ENCODE measurements around the gene GPR146.

GPR146 gene

DNA sequence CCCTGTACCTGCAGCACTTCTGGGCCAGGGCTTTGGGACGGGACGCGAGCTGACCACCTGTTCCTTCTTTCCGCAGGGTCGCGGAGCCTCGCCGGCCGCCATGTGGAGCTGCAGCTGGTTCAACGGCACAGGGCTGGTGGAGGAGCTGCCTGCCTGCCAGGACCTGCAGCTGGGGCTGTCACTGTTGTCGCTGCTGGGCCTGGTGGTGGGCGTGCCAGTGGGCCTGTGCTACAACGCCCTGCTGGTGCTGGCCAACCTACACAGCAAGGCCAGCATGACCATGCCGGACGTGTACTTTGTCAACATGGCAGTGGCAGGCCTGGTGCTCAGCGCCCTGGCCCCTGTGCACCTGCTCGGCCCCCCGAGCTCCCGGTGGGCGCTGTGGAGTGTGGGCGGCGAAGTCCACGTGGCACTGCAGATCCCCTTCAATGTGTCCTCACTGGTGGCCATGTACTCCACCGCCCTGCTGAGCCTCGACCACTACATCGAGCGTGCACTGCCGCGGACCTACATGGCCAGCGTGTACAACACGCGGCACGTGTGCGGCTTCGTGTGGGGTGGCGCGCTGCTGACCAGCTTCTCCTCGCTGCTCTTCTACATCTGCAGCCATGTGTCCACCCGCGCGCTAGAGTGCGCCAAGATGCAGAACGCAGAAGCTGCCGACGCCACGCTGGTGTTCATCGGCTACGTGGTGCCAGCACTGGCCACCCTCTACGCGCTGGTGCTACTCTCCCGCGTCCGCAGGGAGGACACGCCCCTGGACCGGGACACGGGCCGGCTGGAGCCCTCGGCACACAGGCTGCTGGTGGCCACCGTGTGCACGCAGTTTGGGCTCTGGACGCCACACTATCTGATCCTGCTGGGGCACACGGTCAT is 13.3 kb downstream of the GPR146 start:
- no peak for DNase-seq (ENCODE audit: low spot score)
- TF ChIP-seq, protein P1, sequence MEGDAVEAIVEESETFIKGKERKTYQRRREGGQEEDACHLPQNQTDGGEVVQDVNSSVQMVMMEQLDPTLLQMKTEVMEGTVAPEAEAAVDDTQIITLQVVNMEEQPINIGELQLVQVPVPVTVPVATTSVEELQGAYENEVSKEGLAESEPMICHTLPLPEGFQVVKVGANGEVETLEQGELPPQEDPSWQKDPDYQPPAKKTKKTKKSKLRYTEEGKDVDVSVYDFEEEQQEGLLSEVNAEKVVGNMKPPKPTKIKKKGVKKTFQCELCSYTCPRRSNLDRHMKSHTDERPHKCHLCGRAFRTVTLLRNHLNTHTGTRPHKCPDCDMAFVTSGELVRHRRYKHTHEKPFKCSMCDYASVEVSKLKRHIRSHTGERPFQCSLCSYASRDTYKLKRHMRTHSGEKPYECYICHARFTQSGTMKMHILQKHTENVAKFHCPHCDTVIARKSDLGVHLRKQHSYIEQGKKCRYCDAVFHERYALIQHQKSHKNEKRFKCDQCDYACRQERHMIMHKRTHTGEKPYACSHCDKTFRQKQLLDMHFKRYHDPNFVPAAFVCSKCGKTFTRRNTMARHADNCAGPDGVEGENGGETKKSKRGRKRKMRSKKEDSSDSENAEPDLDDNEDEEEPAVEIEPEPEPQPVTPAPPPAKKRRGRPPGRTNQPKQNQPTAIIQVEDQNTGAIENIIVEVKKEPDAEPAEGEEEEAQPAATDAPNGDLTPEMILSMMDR (IDR thresholded peaks at IDR 0.05; ENCODE audit: extremely low read depth, insufficient read depth, missing control alignments), result no peak
- in situ Hi-C loops (cut with MboI; ENCODE audit: low pct_unique_long_range_greater_than_20kb, low sequenced_read_pairs, unreplicated experiment), result no loop called here

DNA sequence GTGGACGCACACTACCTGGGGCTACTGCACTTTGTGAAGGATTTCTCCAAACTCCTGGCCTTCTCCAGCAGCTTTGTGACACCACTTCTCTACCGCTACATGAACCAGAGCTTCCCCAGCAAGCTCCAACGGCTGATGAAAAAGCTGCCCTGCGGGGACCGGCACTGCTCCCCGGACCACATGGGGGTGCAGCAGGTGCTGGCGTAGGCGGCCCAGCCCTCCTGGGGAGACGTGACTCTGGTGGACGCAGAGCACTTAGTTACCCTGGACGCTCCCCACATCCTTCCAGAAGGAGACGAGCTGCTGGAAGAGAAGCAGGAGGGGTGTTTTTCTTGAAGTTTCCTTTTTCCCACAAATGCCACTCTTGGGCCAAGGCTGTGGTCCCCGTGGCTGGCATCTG is 14.0 kb downstream of the GPR146 start:
- no peak for DNase-seq (ENCODE audit: low spot score)
- in situ Hi-C loops (cut with MboI; ENCODE audit: low pct_unique_long_range_greater_than_20kb, low sequenced_read_pairs, unreplicated experiment), result no loop called here
- TF ChIP-seq, protein P1 (IDR thresholded peaks at IDR 0.05; ENCODE audit: extremely low read depth, insufficient read depth, missing control alignments), result no peak

DNA sequence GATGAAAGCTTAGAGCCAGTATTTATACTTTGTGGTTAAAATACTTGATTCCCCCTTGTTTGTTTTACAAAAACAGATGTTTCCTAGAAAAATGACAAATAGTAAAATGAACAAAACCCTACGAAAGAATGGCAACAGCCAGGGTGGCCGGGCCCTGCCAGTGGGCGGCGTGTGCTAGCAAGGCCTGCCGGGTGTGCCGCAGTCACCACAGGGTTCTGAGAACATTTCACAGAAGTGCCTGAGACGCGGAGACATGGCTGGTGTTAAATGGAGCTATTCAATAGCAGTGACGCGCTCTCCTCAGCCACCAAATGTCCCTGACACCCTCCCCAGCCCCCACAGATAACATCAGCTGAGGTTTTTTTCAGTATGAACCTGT is 14.5 kb downstream of the GPR146 start:
- DNase-seq (ENCODE audit: low spot score), result no peak
- in situ Hi-C loops (cut with MboI; ENCODE audit: low pct_unique_long_range_greater_than_20kb, low sequenced_read_pairs, unreplicated experiment), result no loop called here
- TF ChIP-seq, protein P1 (IDR thresholded peaks at IDR 0.05; ENCODE audit: extremely low read depth, insufficient read depth, missing control alignments), result no peak

DNA sequence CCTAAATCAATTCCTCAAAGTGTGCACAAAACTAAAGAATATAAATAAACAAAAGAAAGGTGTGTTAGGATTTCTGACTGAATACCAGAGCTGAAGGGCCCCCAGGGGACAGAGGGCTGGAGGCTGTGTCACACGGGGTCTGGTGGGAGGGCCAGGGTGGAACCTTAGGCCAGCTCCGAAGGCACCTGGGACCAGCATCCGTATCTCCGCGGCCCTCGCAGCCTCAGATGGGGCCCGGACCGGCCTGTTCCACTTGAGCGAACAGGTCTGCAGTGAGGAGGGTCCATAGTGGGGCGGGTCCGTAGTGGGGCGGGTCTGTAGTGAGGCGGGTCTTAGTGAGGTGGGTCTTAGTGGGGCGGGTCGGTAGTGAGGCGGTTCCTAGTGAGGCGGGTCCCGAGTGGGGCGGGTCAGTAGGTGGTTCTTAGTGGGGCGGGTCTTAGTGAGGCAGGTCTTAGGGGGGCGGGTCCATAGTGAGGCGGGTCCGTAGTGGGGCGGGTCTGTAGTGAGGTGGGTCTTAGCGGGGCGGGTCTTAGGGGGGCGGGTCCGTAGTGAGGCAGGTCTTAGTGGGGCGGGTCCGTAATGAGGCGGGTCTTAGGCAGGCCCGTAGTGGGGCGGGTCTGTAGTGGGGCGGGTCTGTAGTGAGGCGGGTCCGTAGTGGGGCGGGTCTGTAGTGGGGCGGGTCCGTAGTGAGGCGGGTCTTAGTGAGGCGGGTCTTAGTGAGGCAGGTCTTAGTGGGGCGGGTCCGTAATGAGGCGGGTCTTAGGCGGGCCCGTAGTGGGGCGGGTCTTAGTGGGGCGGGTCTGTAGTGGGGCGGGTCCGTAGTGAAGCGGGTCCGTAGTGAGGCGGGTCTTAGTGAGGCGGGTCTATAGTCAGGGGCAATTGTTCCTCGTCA is 15.1 kb downstream of the GPR146 start:
- in situ Hi-C loops (cut with MboI; ENCODE audit: low pct_unique_long_range_greater_than_20kb, low sequenced_read_pairs, unreplicated experiment), result loop anchor here (10.0 kb wide), 1 partner anchor 65 kb away; no protein-coding TSS in a partner anchor
- TF ChIP-seq, protein P1 (IDR thresholded peaks at IDR 0.05; ENCODE audit: extremely low read depth, insufficient read depth, missing control alignments), result no peak
- no peak for DNase-seq (ENCODE audit: low spot score)

DNA sequence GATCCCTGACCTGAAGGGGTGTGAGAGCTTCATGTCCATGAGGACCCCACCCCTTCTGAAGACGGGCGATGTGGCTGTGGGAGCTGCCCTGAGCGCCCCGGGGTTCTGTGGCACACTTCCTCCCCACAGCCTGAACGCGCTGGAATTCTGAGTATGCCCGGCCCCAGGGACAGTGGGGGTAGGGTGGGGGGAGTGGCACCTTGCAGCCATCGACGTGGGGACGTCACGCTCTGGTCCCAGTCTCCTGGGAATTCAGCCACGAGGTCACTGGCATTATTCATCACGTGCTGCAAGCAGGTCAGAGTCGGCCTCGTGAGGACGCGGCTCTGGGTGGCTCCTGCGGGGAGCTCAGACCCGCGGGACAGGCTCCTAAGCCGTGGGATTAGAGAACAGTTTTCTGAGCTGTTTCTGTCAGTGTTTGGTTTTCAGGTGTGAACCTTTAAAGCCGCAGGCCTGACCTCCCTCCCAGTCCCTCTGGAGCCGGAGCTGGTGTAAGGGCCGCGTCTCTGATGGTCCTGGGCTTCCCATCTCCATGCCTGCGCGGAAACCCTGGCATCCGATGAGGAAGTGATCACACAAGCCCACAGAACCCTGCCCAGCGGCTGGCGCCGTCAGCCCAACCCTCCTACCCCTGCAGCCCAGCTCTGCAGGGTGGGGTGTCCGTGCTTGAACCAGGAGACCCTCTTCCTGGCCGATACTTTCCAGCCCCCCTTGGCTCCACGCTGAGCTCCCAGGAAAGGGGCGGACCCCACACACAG is 16.1 kb downstream of the GPR146 start:
- TF ChIP-seq, protein P1 (IDR thresholded peaks at IDR 0.05; ENCODE audit: extremely low read depth, insufficient read depth, missing control alignments), result no peak
- no peak for DNase-seq (ENCODE audit: low spot score)
- in situ Hi-C loops (cut with MboI; ENCODE audit: low pct_unique_long_range_greater_than_20kb, low sequenced_read_pairs, unreplicated experiment), result loop anchor here (10.0 kb wide), 1 partner anchor 66 kb away; no protein-coding TSS in a partner anchor

DNA sequence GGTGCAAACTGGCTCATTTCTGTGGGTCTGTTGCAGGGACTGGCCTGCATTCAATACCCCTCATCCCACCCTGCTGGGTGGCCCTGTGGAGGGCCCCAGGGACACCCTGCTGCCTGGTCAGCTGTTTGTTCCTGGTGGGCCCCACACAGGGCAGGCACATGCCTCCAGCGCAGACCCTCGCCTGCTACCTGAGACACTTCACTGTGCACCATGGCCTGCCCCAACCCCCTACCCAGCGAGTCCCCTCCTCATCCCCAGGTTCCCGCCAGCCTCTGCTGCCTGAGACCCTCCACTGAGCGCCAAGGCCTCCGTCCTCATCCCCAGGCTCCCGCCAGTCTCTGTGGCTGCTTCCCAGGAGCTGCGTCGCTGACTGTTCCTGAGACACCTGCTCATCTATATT is 16.8 kb downstream of the GPR146 start:
- DNase-seq (ENCODE audit: low spot score), result no peak
- in situ Hi-C loops (cut with MboI; ENCODE audit: low pct_unique_long_range_greater_than_20kb, low sequenced_read_pairs, unreplicated experiment), result loop anchor here (10.0 kb wide), 1 partner anchor 66 kb away; no protein-coding TSS in a partner anchor
- TF ChIP-seq, protein P1 (IDR thresholded peaks at IDR 0.05; ENCODE audit: extremely low read depth, insufficient read depth, missing control alignments), result no peak

Data from GM13977 (cell line).